Stimulated activated CD4-positive, alpha-beta T cell treated with anti-CD3 and anti-CD28 coated beads, Interleukin-1b, Interleukin-23, amount 100 ng/mL, for 24 hours (primary cell): ENCODE measurements around the gene CMBL.
A peak's percentile ranks its signal among the peaks of the same experiment; 100 is the strongest.
"Not testable (repeated sequence)": the region's sequence is repeated elsewhere in the genome, so short reads cannot be mapped to it uniquely, and the experiment has no call there.

Experiments
- DNase-seq, 4 experiments: peaks; one replicate each; pipeline ENCODE4 v3.0.0-alpha.2; 2020; ENCODE audit warnings: low read depth in 4 of 4, low spot score in 1 of 4

CMBL gene

GRCh38 chr5:10259899-10260298 is 47.8 kb downstream of the CMBL start:
- no peak for DNase-seq

DNA sequence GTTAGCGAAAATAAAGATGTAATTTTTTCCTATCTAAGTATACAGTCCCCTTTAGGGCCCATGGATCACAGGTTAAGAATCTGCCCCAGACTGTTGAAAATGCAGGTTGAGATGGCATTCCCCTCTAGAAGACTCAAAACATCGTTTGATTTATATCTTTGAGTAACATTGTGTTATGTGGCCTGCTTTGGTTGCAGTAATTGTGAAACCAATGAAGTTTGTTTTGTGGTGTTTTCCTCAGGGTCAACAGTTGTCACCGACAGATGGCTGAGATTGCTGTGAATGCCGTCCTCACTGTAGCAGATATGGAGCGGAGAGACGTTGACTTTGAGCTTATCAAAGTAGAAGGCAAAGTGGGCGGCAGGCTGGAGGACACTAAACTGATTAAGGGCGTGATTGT is 49.8 kb downstream of the CMBL start:
- no peak for DNase-seq

GRCh38 chr5:10254686-10255085 is 53.0 kb downstream of the CMBL start:
- no peak for DNase-seq

DNA sequence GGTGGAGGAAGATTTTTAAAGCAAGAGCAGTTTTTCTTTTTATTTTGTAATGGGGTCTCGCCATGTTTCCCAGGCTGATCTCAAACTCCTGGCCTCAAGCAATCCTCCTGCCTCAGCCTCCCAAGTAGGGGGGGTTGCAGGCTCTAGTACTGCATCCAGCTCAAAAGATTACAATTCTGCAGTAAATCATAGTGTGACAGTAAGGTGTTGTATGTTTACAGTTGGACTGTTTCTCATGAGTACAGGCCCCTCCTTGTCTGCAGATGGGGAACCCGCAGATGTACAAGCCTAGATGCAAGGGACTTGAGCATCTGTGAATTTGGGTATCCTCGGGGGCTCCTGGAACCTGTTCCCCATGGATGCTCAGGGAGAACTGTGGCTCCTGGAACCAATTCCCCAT is 54.3 kb downstream of the CMBL start:
- DNase-seq = no peak

GRCh38 chr5:10251405-10251804 is 56.3 kb downstream of the CMBL start:
- no peak for DNase-seq

DNA sequence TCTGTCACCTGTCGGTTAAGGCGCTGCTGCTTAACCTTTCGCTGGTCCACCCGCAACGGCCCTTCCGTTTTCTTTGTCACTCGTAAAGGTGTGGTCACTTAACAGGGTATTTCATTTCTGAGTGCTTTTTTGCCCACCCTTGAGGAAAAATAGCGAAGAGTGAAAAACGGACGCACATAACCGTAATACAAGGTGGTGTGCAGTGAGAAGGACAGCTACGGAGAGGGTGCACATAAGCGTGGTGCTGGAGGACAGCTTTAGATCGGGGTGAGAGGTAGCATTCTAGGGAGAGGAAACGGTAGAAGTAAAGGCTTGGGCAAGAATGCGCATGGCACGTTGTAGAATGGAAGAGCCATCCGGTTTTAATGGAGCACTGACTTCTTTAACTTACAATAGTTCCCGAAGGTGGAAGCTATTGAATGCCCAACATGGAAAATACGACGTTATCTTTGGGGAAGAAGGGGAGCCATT is 56.9 kb downstream of the CMBL start:
- no peak for DNase-seq

DNA sequence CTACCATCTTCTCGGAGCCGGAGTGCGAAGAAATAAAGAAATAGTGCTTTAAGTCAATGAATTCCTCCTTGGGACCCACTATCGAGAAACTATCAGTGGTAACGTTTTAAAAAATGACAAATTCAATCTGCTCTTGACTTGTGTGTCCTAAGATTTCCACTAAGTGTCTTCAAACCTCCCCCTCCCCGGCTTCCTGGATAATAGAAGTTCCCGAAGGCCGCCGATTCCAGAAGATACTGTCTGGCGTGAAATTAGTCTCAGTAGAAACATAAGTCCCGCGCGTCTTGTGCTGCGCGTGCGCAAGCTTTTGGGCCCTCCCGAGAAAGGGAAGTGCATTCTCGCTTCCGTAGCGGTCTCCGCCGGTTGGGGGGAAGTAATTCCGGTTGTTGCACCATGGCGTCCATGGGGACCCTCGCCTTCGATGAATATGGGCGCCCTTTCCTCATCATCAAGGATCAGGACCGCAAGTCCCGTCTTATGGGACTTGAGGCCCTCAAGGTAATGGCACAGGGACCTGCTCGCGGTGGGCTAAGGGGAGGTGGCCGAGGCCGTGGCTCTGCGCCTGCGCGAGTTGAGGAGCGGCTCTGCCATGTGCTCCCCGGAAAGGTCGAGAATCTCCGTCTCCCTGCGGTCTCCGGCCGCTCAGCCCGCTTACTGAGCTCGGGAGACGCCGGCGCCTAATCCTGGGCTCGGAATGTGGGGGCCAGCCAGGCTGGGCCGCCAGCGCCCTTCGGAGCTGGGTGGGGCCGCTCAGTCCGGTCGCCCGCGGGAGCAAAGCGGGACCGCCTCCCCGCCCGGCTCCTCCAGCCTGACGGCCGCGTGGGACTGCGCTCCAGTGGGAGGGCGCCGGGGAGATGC is 57.5 kb downstream of the CMBL start, which contains the start of gene CCT5:
Gene CCT5 (plus strand): TSS at position 333 of the 858 bp plus-strand sequence. CDS start 61 bp downstream, at position 394.
- peak; percentile 68 to 81 (median 74) for DNase-seq

GRCh38 chr5:10248378-10249260 is 59.1 kb downstream of the CMBL start:
- no peak for DNase-seq

DNA sequence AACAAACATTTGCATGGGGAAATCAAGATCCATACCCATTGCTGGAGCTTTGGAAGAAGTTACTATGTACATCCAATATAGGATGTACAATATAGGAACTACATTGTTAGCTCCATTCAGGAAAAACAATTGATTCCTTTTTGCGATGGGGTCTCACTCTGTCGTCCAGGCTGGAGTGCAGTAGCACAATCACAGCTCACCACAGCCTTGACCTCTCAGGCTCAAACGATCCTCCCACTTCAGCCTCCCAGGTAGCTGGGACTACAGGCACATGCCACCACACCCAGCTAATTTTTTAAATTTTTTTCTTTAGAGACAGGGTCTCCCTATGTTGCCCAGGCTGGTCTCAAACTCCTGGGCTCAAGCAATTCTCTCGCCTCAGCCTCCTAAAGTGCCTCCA is 60.5 kb downstream of the CMBL start:
- not testable (repeated sequence) for DNase-seq

DNA sequence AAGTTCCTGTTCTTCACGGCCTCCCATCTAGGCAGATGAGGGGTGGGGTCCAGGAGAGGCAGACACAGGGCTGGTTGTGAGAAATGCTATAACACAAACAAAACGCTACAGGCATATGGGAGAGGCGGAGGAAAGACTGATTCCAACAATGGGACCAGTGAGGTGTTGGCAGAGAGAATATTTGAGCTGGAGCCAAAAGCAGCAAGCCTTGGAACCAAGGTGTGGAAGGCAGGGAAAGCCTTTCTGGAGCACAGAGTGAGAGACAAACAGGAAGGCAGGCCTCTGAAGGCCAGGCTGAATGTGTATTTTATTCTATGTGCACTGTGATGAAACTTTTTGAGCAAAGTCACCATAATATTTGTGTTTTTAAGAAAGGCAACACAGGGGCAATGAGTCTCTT is 60.9 kb downstream of the CMBL start:
- no peak for DNase-seq

- no peak for DNase-seq
Measured at GRCh38 chr5:10244342-10244944, 63.3 kb downstream of the CMBL start.

- no peak for DNase-seq
Measured at GRCh38 chr5:10243660-10244240, 64.0 kb downstream of the CMBL start.

DNA sequence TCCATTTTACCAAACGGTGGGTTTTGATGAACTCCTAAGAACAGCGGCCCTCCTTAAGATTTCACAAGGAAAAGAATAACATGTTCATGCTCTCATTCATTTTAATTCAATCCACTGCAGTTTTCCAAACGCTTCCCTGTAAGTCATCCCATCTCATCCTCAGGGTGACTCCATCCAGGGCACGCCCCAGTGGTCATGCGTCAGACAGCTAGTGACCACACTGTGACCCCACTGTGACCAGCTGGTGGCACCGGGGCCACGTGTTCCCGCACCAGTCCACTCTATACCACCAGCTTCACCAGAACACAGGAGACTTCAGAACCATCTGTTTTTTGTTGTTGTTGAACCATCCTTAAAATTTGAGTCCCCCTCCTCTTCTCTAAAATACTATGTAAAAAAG is 72.4 kb downstream of the CMBL start:
- no peak for DNase-seq

GRCh38 chr5:10233505-10233904 is 74.2 kb downstream of the CMBL start:
- no peak for DNase-seq

DNA sequence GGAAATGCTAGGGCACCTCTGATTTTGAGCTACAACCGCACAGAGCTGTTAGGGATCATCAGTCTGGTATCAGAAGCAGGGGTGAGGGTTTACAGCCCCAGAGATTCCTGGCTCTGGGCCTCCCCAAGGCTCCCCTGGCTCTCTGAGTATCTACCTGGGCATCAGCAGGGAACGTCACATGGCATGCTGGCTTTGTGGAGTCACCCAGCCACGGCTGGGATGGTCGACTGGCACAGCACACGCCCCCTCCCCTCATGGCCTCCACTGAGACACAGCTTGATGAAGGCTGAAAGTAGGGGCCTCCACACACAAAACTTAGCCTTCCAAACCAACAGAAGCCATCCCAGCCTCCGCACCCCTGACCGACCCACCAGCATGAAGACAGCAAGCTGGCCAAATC is 74.7 kb downstream of the CMBL start:
- DNase-seq = no peak

- no peak for DNase-seq
Measured at GRCh38 chr5:10232386-10232785, 75.3 kb downstream of the CMBL start.

DNA sequence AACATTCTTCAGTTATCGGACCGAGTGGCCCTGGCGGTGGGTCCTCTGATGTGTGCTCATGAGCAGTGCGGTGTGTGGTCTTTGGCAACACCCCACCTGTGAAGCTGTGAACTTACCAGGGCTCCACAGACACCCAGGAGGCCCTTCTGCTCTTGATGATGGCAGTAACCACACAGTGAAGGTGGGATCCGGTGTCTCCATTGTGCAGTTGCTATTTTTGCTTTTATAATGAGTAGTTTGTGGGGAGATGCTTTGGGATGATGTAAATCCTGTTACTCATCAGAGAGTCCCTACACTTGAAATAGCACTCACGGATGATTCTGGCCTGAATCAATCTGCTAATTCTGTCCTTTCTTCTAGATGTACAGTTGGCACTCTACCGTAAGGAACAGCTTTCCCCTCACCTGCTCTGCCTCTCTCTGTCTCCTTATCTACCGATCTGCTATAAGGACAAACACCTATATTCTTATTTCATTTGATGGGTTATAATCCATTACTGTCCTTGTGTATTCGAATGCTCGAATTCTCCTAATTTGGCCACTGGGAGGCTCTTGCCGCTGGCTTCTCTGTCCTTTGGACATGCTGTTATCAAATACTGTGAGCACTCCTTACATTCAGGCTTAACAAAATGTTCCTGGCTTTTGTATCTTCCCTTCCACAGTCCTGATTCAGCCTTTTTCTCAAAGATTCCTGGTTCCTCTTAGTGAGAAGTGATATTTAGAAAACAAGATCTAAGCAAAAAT is 78.2 kb downstream of the CMBL start:
- DNase-seq = no peak

GRCh38 chr5:10228288-10228687 is 79.4 kb downstream of the CMBL start:
- DNase-seq = no peak
